ENCODE measurements around the gene EGFL6.

DNA sequence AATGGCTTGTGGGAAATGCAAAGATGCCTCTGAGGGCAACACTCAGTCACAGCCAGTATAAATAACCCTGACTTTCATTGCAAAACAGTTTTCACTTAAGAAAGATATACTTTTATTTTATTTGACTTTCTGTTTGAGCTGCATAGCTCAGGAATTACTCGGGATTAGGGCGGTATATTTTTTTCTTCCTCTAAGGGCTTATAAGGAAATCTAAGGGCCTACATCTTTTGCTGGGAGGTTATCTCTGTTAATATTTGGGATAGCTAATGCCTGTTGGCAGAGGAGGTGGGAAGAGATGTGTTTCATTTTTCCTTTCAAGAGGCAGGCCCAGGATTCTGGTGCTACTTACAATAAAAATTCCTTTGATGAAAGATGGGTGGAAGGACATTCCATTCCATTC is 28.8 kb upstream of the EGFL6 start:
- no peak for TF ChIP-seq POLR2A (IDR thresholded peaks at IDR 0.05; ENCODE audit: low read depth, low read length)
- TF ChIP-seq POLR2AphosphoS5 (IDR thresholded peaks at IDR 0.05; ENCODE audit: low read depth, low read length) = no peak

Measured in GM12892 (cell line).